ENCODE results near the gene CEP295NL.

DNA sequence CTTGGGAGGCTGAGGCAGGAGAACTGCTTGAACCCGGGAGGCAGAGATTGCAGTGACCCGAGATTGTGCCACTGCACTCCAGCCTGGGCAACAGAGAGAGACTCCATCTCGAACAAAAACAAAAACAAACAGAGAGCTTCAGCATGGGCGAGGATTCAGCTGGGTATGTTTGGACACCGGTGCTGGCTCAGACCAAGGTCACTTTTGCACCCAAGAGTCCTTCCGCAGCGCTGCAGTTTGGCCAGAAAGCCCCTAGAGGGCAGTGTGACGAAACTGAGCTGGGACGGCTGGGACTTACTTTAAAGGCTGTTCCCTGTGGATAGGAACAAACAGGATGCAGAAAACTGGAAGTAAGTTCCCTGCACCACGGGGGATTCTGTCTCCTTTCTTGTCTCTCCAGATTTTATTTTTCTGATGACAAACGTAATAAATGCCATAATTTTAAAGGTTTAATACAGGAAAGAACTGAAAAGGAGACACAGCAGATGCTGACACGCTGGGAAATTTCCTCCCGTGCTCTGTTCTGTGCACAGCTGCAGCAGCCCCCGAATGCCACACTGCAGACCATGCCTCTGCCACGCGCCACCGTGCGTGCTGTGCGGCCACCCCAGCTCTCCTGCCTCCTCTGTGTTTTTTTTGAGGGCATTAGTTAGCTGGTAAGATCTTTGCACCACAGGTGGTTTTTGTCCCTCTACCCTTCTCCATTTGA is 37.2 kb downstream of the CEP295NL start:
- TF ChIP-seq, protein P1, sequence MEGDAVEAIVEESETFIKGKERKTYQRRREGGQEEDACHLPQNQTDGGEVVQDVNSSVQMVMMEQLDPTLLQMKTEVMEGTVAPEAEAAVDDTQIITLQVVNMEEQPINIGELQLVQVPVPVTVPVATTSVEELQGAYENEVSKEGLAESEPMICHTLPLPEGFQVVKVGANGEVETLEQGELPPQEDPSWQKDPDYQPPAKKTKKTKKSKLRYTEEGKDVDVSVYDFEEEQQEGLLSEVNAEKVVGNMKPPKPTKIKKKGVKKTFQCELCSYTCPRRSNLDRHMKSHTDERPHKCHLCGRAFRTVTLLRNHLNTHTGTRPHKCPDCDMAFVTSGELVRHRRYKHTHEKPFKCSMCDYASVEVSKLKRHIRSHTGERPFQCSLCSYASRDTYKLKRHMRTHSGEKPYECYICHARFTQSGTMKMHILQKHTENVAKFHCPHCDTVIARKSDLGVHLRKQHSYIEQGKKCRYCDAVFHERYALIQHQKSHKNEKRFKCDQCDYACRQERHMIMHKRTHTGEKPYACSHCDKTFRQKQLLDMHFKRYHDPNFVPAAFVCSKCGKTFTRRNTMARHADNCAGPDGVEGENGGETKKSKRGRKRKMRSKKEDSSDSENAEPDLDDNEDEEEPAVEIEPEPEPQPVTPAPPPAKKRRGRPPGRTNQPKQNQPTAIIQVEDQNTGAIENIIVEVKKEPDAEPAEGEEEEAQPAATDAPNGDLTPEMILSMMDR (IDR thresholded peaks at IDR 0.05; ENCODE audit: insufficient read depth, low read depth, low read length): peak; percentile 94
- no peak for TF ChIP-seq EZH2 (IDR thresholded peaks at IDR 0.05; ENCODE audit: insufficient read depth, low read length)
